ENCODE data around the gene PAM16.

PAM16 gene

DNA sequence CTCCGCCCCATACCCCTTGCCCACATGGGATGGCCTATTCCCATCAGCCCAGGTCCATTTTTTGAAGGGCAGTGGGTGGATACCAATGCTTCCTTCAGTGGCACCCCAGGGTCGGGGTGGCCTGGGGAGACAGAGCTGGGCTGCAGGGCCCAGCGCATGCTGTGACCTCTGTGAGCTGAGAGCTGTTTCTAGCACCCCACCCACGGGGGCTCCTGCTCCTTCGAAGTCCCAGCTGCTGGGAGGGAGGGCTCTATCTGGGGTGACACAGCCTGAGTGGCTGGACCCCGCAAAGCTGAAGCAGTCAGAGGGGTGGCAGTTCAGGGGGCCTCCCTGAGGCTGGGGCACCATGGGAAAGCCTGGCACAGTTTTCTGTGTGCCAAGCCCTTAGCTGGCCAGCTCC, 10.7 kb downstream of the PAM16 start:
- DNase-seq (ENCODE audit: low read depth, low spot score) = no peak
- peaks cover 14% of the 10 kb centered on the region for H3K4me1 ChIP-seq (ENCODE audit: insufficient read depth, insufficient read length)
- no peaks in the 10 kb centered on the region for H3K27me3 ChIP-seq (ENCODE audit: insufficient read depth, insufficient read length)
- H3K36me3 ChIP-seq (ENCODE audit: insufficient read depth, insufficient read length, low read length) = peaks cover 81% of the 10 kb centered on the region
- H3K9me3 ChIP-seq (ENCODE audit: insufficient read depth, low read length) = peaks cover 3% of the 10 kb centered on the region; the same call in 1 of the 2 replicates
- H3K9ac ChIP-seq (ENCODE audit: insufficient read length, low read depth) = no peak overlapping the region
- TF ChIP-seq ZNF274 (IDR thresholded peaks at IDR 0.05; ENCODE audit: low read depth, low read length) = no peak
- no peak for TF ChIP-seq SUZ12 (IDR thresholded peaks at IDR 0.05; ENCODE audit: extremely low read depth, insufficient read depth, insufficient read length)
- no peak for TF ChIP-seq YY1 (IDR thresholded peaks at IDR 0.05; ENCODE audit: insufficient read depth, insufficient read length)
- H3K4me3 ChIP-seq (ENCODE audit: insufficient read length, low read depth) = no peak overlapping the region

DNA sequence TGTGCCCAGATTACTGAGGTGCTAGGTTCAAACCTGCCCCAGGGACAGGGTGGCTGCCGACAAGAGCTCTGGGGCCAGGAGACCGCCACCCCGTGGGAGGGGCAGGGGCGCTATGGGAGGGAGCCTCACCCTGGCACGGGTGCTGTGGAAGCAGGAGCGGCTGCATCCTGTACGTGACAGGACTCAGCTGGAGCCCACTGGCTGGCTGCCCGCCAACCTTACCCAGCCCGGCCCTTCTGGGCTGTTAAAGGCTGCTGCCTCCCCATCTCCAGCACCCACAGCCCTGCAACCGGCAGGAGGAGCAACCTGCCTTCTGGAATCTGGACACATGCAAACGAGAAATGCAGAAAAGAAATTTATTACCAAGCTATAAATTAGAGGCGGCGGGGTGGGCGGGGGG, 11.2 kb downstream of the PAM16 start:
- Histone ChIP-seq H3K4me1 (ENCODE audit: insufficient read depth, insufficient read length) (peaks cover 17% of the 10 kb centered on the region), H3K36me3 (ENCODE audit: insufficient read depth, insufficient read length, low read length) (peaks cover 81% of the 10 kb centered on the region), H3K9me3 (ENCODE audit: insufficient read depth, low read length) (peaks cover 3% of the 10 kb centered on the region; the same call in 1 of the 2 replicates), H3K9ac (ENCODE audit: insufficient read length, low read depth) (no peak overlapping the region), H3K27me3 (ENCODE audit: insufficient read depth, insufficient read length) (no peaks in the 10 kb centered on the region), H3K4me3 (ENCODE audit: insufficient read length, low read depth) (no peak overlapping the region)
- TF ChIP-seq ZNF274 (IDR thresholded peaks at IDR 0.05; ENCODE audit: low read depth, low read length) (no peak), SUZ12 (IDR thresholded peaks at IDR 0.05; ENCODE audit: extremely low read depth, insufficient read depth, insufficient read length) (no peak), YY1 (IDR thresholded peaks at IDR 0.05; ENCODE audit: insufficient read depth, insufficient read length) (no peak)
- DNase-seq (ENCODE audit: low read depth, low spot score) = no peak

DNA sequence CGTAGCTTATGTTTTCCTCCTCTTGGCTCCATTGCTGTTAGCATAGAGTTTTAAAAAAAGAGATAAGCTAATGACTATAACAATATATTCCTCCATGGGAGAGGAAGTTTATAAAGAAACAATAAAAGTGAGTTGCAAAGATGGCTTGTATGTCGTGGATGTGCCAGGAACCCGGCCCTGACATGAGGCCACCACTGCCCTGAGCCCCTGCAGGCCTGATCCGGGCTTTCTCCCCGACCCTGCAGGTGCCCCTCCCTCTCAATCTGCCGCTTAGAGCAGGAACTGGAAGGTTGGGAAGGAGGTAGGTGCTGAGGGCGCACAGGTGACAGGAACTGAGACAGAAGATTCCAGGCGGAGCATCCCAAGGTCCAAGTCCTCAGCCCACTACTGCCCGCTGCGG, 11.7 kb downstream of the PAM16 start:
- Histone ChIP-seq H3K9me3 (ENCODE audit: insufficient read depth, low read length) (peaks cover 3% of the 10 kb centered on the region; the same call in 1 of the 2 replicates), H3K27me3 (ENCODE audit: insufficient read depth, insufficient read length) (no peaks in the 10 kb centered on the region), H3K9ac (ENCODE audit: insufficient read length, low read depth) (no peak overlapping the region), H3K4me3 (ENCODE audit: insufficient read length, low read depth) (no peak overlapping the region), H3K4me1 (ENCODE audit: insufficient read depth, insufficient read length) (peaks cover 17% of the 10 kb centered on the region), H3K36me3 (ENCODE audit: insufficient read depth, insufficient read length, low read length) (peaks cover 84% of the 10 kb centered on the region)
- DNase-seq (ENCODE audit: low read depth, low spot score) = no peak
- TF ChIP-seq YY1 (IDR thresholded peaks at IDR 0.05; ENCODE audit: insufficient read depth, insufficient read length) (no peak), SUZ12 (IDR thresholded peaks at IDR 0.05; ENCODE audit: extremely low read depth, insufficient read depth, insufficient read length) (no peak), ZNF274 (IDR thresholded peaks at IDR 0.05; ENCODE audit: low read depth, low read length) (no peak)

DNA sequence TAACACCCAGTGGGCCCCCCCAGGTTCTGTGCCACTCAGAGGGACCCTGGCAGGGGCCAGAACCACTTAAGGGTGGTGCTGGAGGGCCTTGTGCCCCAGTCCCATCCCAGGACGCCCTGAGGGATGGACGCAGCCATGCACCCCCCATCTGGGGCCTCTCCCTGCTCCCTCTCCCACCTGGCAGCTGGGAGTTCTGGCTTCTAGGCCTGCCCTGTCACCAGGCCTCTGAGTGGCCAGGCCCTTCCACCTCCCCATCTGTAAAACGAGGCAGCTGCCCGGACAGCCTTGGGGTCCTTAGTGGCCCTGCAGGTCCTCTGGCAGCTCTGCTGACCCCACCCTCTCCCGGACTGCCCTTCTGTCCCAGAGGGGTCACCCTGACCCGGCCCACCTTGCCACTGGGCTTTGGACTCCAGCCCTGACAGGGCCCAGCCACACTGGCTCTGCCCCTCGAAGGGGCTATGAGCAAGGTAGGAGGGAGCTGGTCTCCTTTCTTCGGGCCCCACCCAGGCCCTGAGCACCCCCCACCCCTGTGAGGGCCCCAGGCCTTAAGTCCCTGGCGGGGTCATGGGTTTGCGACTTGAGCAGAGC, 12.3 kb downstream of the PAM16 start:
- no peaks in the 10 kb centered on the region for H3K9me3 ChIP-seq (ENCODE audit: insufficient read depth, low read length)
- H3K27me3 ChIP-seq (ENCODE audit: insufficient read depth, insufficient read length) = no peaks in the 10 kb centered on the region
- no peak for TF ChIP-seq ZNF274 (IDR thresholded peaks at IDR 0.05; ENCODE audit: low read depth, low read length)
- no peak for TF ChIP-seq YY1 (IDR thresholded peaks at IDR 0.05; ENCODE audit: insufficient read depth, insufficient read length)
- TF ChIP-seq SUZ12 (IDR thresholded peaks at IDR 0.05; ENCODE audit: extremely low read depth, insufficient read depth, insufficient read length) = no peak
- no peak overlapping the region for H3K4me3 ChIP-seq (ENCODE audit: insufficient read length, low read depth)
- H3K4me1 ChIP-seq (ENCODE audit: insufficient read depth, insufficient read length) = peaks cover 17% of the 10 kb centered on the region
- no peak for DNase-seq (ENCODE audit: low read depth, low spot score)
- no peak overlapping the region for H3K9ac ChIP-seq (ENCODE audit: insufficient read length, low read depth)
- H3K36me3 ChIP-seq (ENCODE audit: insufficient read depth, insufficient read length, low read length) = peaks cover 85% of the 10 kb centered on the region

DNA sequence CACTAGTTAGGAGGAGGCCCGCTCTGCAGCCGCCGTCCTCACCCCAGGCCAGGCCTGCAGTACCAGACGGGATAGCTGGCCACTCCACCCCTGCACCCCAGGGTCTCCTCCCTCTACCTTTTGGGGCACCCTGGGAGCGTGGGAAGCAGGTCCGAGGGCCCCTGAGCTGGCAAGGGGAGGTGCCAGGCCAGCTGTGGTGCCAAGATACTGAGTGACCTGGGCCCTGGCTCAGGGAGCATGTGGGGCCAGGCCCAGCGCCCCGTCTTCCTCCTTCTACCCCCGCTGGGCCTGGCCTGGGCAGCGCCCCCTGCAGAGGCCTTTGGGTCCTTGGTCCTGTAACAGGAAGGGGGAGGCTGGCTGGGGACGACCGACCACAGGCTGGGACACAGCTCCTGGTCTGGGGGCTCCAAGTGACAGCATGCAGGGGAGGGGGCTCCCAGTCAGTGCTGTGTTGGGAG, 13.0 kb downstream of the PAM16 start:
- peaks cover 15% of the 10 kb centered on the region for H3K4me1 ChIP-seq (ENCODE audit: insufficient read depth, insufficient read length)
- H3K4me3 ChIP-seq (ENCODE audit: insufficient read length, low read depth) = no peak overlapping the region
- H3K9ac ChIP-seq (ENCODE audit: insufficient read length, low read depth) = no peak overlapping the region
- H3K36me3 ChIP-seq (ENCODE audit: insufficient read depth, insufficient read length, low read length) = peaks cover 85% of the 10 kb centered on the region
- no peak for DNase-seq (ENCODE audit: low read depth, low spot score)
- no peak for TF ChIP-seq SUZ12 (IDR thresholded peaks at IDR 0.05; ENCODE audit: extremely low read depth, insufficient read depth, insufficient read length)
- no peak for TF ChIP-seq ZNF274 (IDR thresholded peaks at IDR 0.05; ENCODE audit: low read depth, low read length)
- no peak for TF ChIP-seq YY1 (IDR thresholded peaks at IDR 0.05; ENCODE audit: insufficient read depth, insufficient read length)
- no peaks in the 10 kb centered on the region for H3K9me3 ChIP-seq (ENCODE audit: insufficient read depth, low read length)
- H3K27me3 ChIP-seq (ENCODE audit: insufficient read depth, insufficient read length) = no peaks in the 10 kb centered on the region

DNA sequence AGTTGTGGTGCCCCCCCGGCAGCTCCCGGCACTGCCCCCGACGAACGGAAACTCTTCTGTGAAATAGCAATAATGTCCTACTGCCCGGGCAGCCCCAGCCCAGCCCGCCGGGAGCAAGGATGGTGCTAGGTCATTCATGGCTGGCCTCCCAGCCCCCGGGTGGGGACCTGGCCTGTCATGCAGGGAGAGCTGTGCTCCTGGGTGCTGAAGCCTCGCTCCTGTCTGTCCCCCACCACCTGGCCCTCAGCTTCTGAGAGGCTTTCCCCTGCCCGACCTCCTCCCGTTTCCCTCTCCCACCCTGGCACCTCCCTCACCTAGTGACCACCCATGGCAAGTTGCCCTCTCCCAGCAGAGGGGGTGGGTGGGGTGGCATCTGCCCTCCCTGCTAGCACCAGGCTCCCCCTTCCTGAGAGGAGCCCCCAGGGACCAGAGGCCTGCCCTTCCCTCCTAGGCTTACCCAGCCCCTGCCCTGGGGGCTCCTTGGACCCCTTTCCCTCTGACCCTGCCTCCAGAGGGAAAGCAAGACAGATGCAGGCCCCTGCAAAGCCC, 13.5 kb downstream of the PAM16 start:
- DNase-seq (ENCODE audit: low read depth, low spot score) = no peak
- H3K9me3 ChIP-seq (ENCODE audit: insufficient read depth, low read length) = no peaks in the 10 kb centered on the region
- no peak overlapping the region for H3K9ac ChIP-seq (ENCODE audit: insufficient read length, low read depth)
- peaks cover 85% of the 10 kb centered on the region for H3K36me3 ChIP-seq (ENCODE audit: insufficient read depth, insufficient read length, low read length)
- no peak overlapping the region for H3K4me3 ChIP-seq (ENCODE audit: insufficient read length, low read depth)
- no peak for TF ChIP-seq SUZ12 (IDR thresholded peaks at IDR 0.05; ENCODE audit: extremely low read depth, insufficient read depth, insufficient read length)
- TF ChIP-seq YY1 (IDR thresholded peaks at IDR 0.05; ENCODE audit: insufficient read depth, insufficient read length) = no peak
- no peak for TF ChIP-seq ZNF274 (IDR thresholded peaks at IDR 0.05; ENCODE audit: low read depth, low read length)
- peaks cover 15% of the 10 kb centered on the region for H3K4me1 ChIP-seq (ENCODE audit: insufficient read depth, insufficient read length)
- no peaks in the 10 kb centered on the region for H3K27me3 ChIP-seq (ENCODE audit: insufficient read depth, insufficient read length)

DNA sequence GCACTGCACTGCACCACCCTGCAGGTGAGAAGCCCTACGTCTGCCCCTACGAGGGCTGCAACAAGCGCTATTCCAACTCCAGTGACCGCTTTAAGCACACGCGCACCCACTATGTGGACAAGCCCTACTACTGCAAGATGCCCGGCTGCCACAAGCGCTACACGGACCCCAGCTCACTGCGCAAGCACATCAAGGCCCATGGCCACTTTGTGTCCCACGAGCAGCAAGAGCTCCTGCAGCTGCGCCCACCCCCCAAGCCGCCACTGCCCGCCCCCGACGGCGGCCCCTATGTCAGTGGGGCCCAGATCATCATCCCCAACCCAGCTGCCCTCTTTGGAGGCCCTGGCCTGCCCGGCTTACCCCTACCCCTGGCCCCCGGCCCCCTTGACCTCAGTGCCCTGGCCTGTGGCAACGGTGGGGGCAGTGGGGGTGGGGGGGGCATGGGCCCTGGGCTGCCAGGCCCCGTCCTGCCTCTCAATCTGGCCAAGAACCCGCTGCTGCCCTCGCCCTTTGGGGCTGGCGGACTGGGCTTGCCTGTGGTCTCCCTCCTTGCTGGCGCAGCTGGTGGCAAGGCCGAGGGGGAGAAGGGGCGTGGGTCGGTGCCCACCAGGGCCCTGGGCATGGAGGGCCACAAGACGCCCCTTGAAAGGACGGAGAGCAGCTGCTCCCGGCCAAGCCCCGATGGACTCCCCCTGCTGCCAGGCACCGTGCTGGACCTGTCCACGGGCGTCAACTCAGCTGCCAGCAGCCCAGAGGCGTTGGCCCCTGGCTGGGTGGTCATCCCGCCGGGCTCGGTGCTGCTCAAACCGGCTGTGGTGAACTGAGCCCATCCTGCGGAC, 14.2 kb downstream of the PAM16 start:
- Histone ChIP-seq H3K9ac (ENCODE audit: insufficient read length, low read depth) (no peak overlapping the region), H3K27me3 (ENCODE audit: insufficient read depth, insufficient read length) (no peaks in the 10 kb centered on the region), H3K9me3 (ENCODE audit: insufficient read depth, low read length) (no peaks in the 10 kb centered on the region), H3K4me3 (ENCODE audit: insufficient read length, low read depth) (no peak overlapping the region), H3K4me1 (ENCODE audit: insufficient read depth, insufficient read length) (peaks cover 15% of the 10 kb centered on the region), H3K36me3 (ENCODE audit: insufficient read depth, insufficient read length, low read length) (peaks cover 89% of the 10 kb centered on the region)
- DNase-seq (ENCODE audit: low read depth, low spot score) = no peak
- TF ChIP-seq ZNF274 (IDR thresholded peaks at IDR 0.05; ENCODE audit: low read depth, low read length) (no peak), SUZ12 (IDR thresholded peaks at IDR 0.05; ENCODE audit: extremely low read depth, insufficient read depth, insufficient read length) (no peak), YY1 (IDR thresholded peaks at IDR 0.05; ENCODE audit: insufficient read depth, insufficient read length) (no peak)

Data from NT2/D1 (cell line).